Neutrophil (primary cell): ENCODE results near the gene MLLT3.

Experiments used
- H3K27ac ChIP-seq: fragments of 200-600 bp; sonication (generic); 2 replicates; pipeline ENCODE4 v1.5.1; 2016; ENCODE audit warnings: mild to moderate bottlenecking, moderate library complexity
- H3K27me3 ChIP-seq: fragments of 200-600 bp; sonication (generic); 2 replicates; pipeline ENCODE4 v1.6.0; 2016; ENCODE audit warnings: mild to moderate bottlenecking
- H3K36me3 ChIP-seq: fragments of 200-600 bp; sonication (generic); 2 replicates; pipeline ENCODE4 v1.5.1; 2017
- H3K4me1 ChIP-seq, 2 experiments: fragments of 200-600 bp in 1 of 2; sonication (generic) in 1 of 2; 1 replicate in 1 of 2; 2 replicates in 1 of 2; pipeline versions ENCODE4 v1.5.1 to v1.6.1; 2013 to 2016; ENCODE audit warnings: low read depth in 1 of 2, low read length in 1 of 2, mild to moderate bottlenecking in 1 of 2, moderate library complexity in 1 of 2; ENCODE audit not compliant: control insufficient read depth in 1 of 2, insufficient read depth in 1 of 2
- H3K4me3 ChIP-seq, 2 experiments: fragments of 200-600 bp in 1 of 2; sonication (generic) in 1 of 2; 1 replicate in 1 of 2; 2 replicates in 1 of 2; pipeline ENCODE4 v1.5.1; 2013 to 2016; ENCODE audit warnings: low read depth in 1 of 2, low read length in 1 of 2, mild to moderate bottlenecking in 1 of 2, moderate library complexity in 1 of 2
- H3K9me3 ChIP-seq: fragments of 200-600 bp; sonication (generic); 2 replicates; pipeline ENCODE4 v1.5.1; 2016
- CTCF ChIP-seq: fragments of 200-600 bp; sonication (generic); IDR thresholded peaks from 2 replicates; pipeline ENCODE4 v1.5.1; 2016; ENCODE audit warnings: antibody characterized with exemption

The MLLT3 gene

GRCh38 chr9:20490246-20490834 is 132.0 kb downstream of the MLLT3 start:
- Histone ChIP-seq H3K27me3 (no peaks in the 10 kb centered on the region), H3K27ac (no peak overlapping the region), H3K36me3 (no peaks in the 10 kb centered on the region), H3K4me3 (no peak overlapping the region), H3K4me1 (no peaks in the 10 kb centered on the region), H3K9me3 (no peaks in the 10 kb centered on the region)
- TF ChIP-seq CTCF = no peak

- H3K4me3 ChIP-seq = no peak overlapping the region
- no peaks in the 10 kb centered on the region for H3K27me3 ChIP-seq
- TF ChIP-seq CTCF = no peak
- no peaks in the 10 kb centered on the region for H3K9me3 ChIP-seq
- no peaks in the 10 kb centered on the region for H3K4me1 ChIP-seq
- H3K27ac ChIP-seq = no peak overlapping the region
- no peaks in the 10 kb centered on the region for H3K36me3 ChIP-seq
Observed at GRCh38 chr9:20488691-20489090, 133.6 kb downstream of the MLLT3 start.

- no peak overlapping the region for H3K27ac ChIP-seq
- H3K36me3 ChIP-seq = no peaks in the 10 kb centered on the region
- H3K4me1 ChIP-seq = no peaks in the 10 kb centered on the region
- no peak overlapping the region for H3K4me3 ChIP-seq
- TF ChIP-seq CTCF = no peak
- no peaks in the 10 kb centered on the region for H3K9me3 ChIP-seq
- H3K27me3 ChIP-seq = no peaks in the 10 kb centered on the region
Observed at GRCh38 chr9:20486552-20486951, 135.7 kb downstream of the MLLT3 start.

GRCh38 chr9:20481437-20481836 is 140.9 kb downstream of the MLLT3 start:
- Histone ChIP-seq H3K9me3 (no peaks in the 10 kb centered on the region), H3K4me3 (no peak overlapping the region), H3K27ac (no peak overlapping the region), H3K4me1 (peaks cover 0 to 4% of the 10 kb centered on the region in 2 experiments), H3K36me3 (no peaks in the 10 kb centered on the region), H3K27me3 (no peaks in the 10 kb centered on the region)
- TF ChIP-seq CTCF = no peak

GRCh38 chr9:20480249-20480648 is 142.1 kb downstream of the MLLT3 start:
- H3K9me3 ChIP-seq = no peaks in the 10 kb centered on the region
- no peak overlapping the region for H3K27ac ChIP-seq
- no peak overlapping the region for H3K4me3 ChIP-seq

More at GRCh38 chr9:20480249-20480648, 142.1 kb downstream of the MLLT3 start:
- Histone ChIP-seq H3K4me1 (peaks cover 0 to 4% of the 10 kb centered on the region in 2 experiments), H3K27me3 (no peaks in the 10 kb centered on the region), H3K36me3 (no peaks in the 10 kb centered on the region)
- no peak for TF ChIP-seq CTCF
